ENCODE results near the gene DGAT2.

- TF ChIP-seq, protein P1, sequence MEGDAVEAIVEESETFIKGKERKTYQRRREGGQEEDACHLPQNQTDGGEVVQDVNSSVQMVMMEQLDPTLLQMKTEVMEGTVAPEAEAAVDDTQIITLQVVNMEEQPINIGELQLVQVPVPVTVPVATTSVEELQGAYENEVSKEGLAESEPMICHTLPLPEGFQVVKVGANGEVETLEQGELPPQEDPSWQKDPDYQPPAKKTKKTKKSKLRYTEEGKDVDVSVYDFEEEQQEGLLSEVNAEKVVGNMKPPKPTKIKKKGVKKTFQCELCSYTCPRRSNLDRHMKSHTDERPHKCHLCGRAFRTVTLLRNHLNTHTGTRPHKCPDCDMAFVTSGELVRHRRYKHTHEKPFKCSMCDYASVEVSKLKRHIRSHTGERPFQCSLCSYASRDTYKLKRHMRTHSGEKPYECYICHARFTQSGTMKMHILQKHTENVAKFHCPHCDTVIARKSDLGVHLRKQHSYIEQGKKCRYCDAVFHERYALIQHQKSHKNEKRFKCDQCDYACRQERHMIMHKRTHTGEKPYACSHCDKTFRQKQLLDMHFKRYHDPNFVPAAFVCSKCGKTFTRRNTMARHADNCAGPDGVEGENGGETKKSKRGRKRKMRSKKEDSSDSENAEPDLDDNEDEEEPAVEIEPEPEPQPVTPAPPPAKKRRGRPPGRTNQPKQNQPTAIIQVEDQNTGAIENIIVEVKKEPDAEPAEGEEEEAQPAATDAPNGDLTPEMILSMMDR (IDR thresholded peaks at IDR 0.05; ENCODE audit: insufficient read depth, low read length) = no peak
- no peak for TF ChIP-seq POLR2AphosphoS5 (IDR thresholded peaks at IDR 0.05; ENCODE audit: low read depth)
- TF ChIP-seq GABPA (IDR thresholded peaks at IDR 0.05; ENCODE audit: low read depth) = no peak
- no peak for TF ChIP-seq REST (IDR thresholded peaks at IDR 0.05; ENCODE audit: insufficient replicate concordance, low read depth)
Measured at GRCh38 chr11:75740681-75741080, 27.9 kb upstream of the DGAT2 start.

Measured in HL-60 (cell line).